Stimulated activated naive B cell treated with anti-CD40 and anti-IgM and Interleukin-4, amounts not matched to agents 10 μg/mL and 1 μg/mL and 100 μg/mL, for 72 hours (primary cell): ENCODE results near the gene STYK1.

ENCODE experiments used
- ATAC-seq, 2 donors: fragments of 150-1000 bp; cut with Tn5 transposase; replicated peaks; 2 replicates each; pipeline ENCODE4 v1.10.0; 2021; ENCODE audit warnings: moderate library complexity in 1 of 2
- DNase-seq: peaks from one replicate; pipeline ENCODE4 v3.0.0; 2021
- H3K27ac Mint-ChIP-seq: one replicate; pipeline ENCODE4 v1.8.0; 2022; ENCODE audit warnings: mild to moderate bottlenecking, mixed read lengths
- H3K27me3 Mint-ChIP-seq, 2 donors: one replicate each; pipeline ENCODE4 v1.8.0; 2022; ENCODE audit warnings: mixed read lengths in 2 of 2
- H3K36me3 Mint-ChIP-seq, 2 donors: one replicate each; pipeline ENCODE4 v1.8.0; 2022; ENCODE audit warnings: mixed read lengths in 2 of 2, mild to moderate bottlenecking in 1 of 2
- H3K4me1 Mint-ChIP-seq, 2 donors: one replicate each; pipeline ENCODE4 v1.8.0; 2022; ENCODE audit warnings: mixed read lengths in 2 of 2, mild to moderate bottlenecking in 1 of 2
- H3K4me3 Mint-ChIP-seq, 2 donors: one replicate each; pipeline ENCODE4 v1.8.0; 2022; ENCODE audit warnings: mild to moderate bottlenecking in 2 of 2, mixed read lengths in 2 of 2, moderate library complexity in 1 of 2
- H3K9me3 Mint-ChIP-seq, 2 donors: one replicate each; pipeline ENCODE4 v1.8.0; 2022; ENCODE audit warnings: mixed read lengths in 2 of 2, mild to moderate bottlenecking in 1 of 2

Gene STYK1

DNA sequence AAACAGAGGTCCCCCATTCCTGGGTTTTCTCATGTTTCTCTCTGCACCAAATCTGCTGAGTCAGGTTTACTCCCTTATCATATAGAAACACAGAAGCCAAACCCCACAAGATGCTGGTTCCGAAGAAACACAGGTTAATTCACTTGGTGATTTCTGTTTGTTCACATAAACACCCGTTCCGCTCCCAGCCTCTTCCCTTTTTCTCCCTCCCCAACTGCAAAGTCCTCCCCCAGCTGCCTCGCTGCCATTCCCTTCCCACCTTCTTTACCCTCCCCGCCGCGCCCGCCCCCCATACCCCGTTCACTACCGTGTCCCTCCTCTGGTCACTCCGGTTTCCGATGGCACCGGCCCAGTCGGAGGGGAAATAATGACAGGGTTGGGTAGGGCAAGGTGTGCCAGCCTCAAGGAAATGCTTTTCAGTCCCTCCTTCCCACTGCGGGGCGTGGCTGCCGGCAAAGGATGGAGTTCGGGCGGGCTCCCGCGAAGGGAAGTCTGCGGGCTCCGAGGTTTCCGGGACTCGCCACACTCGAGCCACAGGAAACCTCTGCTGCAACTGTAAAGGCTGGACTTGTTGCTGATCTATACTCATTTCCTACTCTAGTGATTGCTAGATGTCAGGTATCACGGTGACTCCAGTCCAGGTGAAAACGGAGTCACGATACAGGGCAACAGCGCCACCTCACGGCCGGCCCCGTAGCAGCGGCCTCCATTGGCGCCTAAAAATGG, at the start of gene STYK1:
Gene STYK1 (minus strand): TSS at position 394 of the 726 bp plus-strand sequence. CDS start 39,434 bp downstream, outside the sequence.
- peak; percentile 38 for DNase-seq
- H3K4me3 Mint-ChIP-seq: peak within 1 kb of the TSS; percentile 80 to 81
- no peaks in the 10 kb centered on the region for H3K9me3 Mint-ChIP-seq
- H3K36me3 Mint-ChIP-seq: no peaks in the 10 kb centered on the region
- peaks cover 14 to 35% of the 10 kb centered on the region in 2 donors for H3K4me1 Mint-ChIP-seq
- ATAC-seq: peak; percentile 81 to 83
- H3K27ac Mint-ChIP-seq: peak within 1 kb of the TSS; percentile 67
- peaks cover 26% of the 10 kb centered on the region in 2 donors for H3K27me3 Mint-ChIP-seq

- Mint-ChIP-seq H3K9me3 (no peaks in the 10 kb centered on the region), H3K27ac (peak within 1 kb of the TSS; percentile 93), H3K4me3 (peak within 1 kb of the TSS; percentile 93 to 96), H3K4me1 (peaks cover 17 to 40% of the 10 kb centered on the region in 2 donors), H3K27me3 (no peaks in the 10 kb centered on the region), H3K36me3 (peaks cover 3 to 11% of the 10 kb centered on the region in 2 donors)
- ATAC-seq (peak; percentile 60 to 61), DNase-seq (peak; percentile 59)
These were observed 49.3 kb upstream of the STYK1 start, which contains the start of gene YBX3 for GRCh38 chr12:10722905-10723746. Gene YBX3 (minus strand): TSS chr12:10723323. CDS start chr12:10723111, 212 bp downstream.

DNA sequence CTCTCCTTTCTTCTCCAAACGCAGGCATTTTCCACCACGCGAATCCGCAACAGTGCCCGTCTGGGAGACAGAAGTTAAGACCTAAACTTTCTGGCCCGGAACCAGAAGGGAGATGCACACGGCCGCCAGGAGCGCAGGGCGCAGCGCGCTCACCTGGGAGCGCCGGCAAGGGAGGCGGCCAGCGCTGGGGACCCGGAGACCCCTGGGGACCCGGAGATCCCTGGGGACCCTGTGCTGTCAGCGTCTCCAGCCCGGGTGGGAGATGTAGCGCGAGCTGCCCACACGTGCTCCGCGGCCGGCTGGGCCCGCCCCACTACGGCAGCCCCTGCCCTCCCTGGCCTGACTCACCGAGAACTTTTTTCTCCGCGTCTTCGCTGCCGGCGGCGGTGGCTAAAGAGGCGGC, 48.7 kb upstream of the STYK1 start:
- ATAC-seq: peak; percentile 70 to 75
- H3K27me3 Mint-ChIP-seq: no peaks in the 10 kb centered on the region
- peaks cover 3 to 13% of the 10 kb centered on the region in 2 donors for H3K36me3 Mint-ChIP-seq
- H3K4me1 Mint-ChIP-seq: peaks cover 19 to 42% of the 10 kb centered on the region in 2 donors
- H3K27ac Mint-ChIP-seq: peak overlapping the region; percentile 93
- DNase-seq: peak; percentile 58
- H3K4me3 Mint-ChIP-seq: peak overlapping the region; percentile 93 to 96
- H3K9me3 Mint-ChIP-seq: no peaks in the 10 kb centered on the region

- Mint-ChIP-seq H3K27me3 (no peaks in the 10 kb centered on the region), H3K4me1 (peaks cover 19 to 46% of the 10 kb centered on the region in 2 donors), H3K4me3 (peak overlapping the region; percentile 93 to 96), H3K27ac (peak overlapping the region; percentile 93), H3K9me3 (no peaks in the 10 kb centered on the region), H3K36me3 (peaks cover 3 to 13% of the 10 kb centered on the region in 2 donors)
- ATAC-seq (peak; percentile 53 to 65), DNase-seq (peak; percentile 61)
These were observed 48.0 kb upstream of the STYK1 start for GRCh38 chr12:10721651-10722501.

GRCh38 chr12:10720974-10721650, 47.3 kb upstream of the STYK1 start:
- Mint-ChIP-seq H3K4me3 (peak overlapping the region; percentile 93 to 96), H3K27me3 (no peaks in the 10 kb centered on the region), H3K9me3 (no peaks in the 10 kb centered on the region), H3K27ac (no peak overlapping the region), H3K4me1 (peaks cover 21 to 52% of the 10 kb centered on the region in 2 donors), H3K36me3 (peaks cover 3 to 20% of the 10 kb centered on the region in 2 donors)
- DNase-seq (no peak), ATAC-seq (no peak)

DNA sequence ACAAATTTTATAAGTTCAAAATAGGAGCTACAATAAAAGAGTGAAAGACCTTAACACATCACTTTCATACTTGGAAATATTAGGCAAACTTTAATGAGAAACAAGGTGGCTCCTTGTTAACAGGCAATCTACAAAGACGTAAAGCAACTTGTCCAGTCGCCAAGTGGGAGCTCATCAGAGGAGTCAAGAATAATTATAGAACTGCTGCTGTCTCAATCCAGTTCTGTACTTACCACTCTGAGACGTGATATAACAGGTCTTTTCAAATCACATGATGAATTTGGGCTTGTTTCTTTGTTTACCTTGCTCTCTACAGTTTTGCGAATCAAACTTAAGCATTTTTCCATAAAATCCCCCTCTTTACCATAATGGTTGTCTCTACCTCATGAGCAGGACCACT, 45.6 kb upstream of the STYK1 start:
- no peaks in the 10 kb centered on the region for H3K9me3 Mint-ChIP-seq
- ATAC-seq (no peak), DNase-seq (no peak)
- peaks cover 9 to 28% of the 10 kb centered on the region in 2 donors for H3K36me3 Mint-ChIP-seq
- no peak overlapping the region for H3K27ac Mint-ChIP-seq
- H3K4me1 Mint-ChIP-seq: peaks cover 21 to 52% of the 10 kb centered on the region in 2 donors
- H3K4me3 Mint-ChIP-seq: no peak overlapping the region
- no peaks in the 10 kb centered on the region for H3K27me3 Mint-ChIP-seq

DNA sequence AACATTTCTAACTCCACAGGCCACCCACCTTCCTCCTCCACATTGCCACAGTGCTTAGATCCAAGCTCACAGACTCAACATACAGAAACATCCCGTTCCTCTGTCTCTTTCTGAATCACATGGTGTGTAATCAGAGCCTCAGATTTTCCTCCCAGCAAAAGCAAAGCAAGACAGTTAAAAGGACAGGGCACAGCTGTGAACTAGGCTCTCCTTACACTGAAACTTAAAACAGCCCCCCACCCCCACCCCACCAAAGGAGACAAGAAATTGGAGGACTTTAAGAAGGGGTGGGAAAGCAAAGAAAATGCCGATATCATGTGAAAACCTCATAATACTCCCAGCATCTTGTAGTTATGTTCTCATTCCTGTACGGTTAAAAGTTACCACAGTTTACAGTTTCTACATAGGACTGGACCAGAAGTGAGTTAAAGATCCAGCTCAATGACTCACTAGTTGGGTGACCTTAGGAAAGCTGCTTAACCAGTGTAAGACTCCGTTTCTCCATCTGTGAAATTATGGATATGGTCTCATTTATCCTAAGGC, 44.5 kb upstream of the STYK1 start:
- no peaks in the 10 kb centered on the region for H3K9me3 Mint-ChIP-seq
- no peak for DNase-seq
- peaks cover 11 to 28% of the 10 kb centered on the region in 2 donors for H3K36me3 Mint-ChIP-seq
- peaks cover 21 to 42% of the 10 kb centered on the region in 2 donors for H3K4me1 Mint-ChIP-seq
- H3K27me3 Mint-ChIP-seq: no peaks in the 10 kb centered on the region
- H3K27ac Mint-ChIP-seq: peak overlapping the region; percentile 10
- no peak overlapping the region for H3K4me3 Mint-ChIP-seq
- no peak for ATAC-seq

DNA sequence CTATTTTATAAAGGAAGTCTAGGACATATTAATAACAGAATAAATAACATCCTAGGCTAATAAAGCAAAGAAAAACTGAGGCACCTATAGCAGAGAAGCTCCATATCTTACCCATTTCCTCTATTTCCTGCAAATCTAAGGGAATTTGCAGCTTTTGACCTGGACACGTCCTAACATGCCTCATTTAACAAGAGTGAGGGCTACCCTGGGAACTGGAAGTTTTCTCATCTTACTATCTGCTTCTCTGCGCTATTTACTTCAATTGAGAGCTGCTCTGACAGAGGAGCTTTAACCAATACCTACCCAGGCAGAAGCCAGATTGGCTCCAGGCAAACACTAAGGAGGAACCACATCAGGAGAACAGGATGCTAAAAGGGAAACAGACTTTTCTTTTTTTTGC, 43.6 kb upstream of the STYK1 start:
- H3K4me1 Mint-ChIP-seq: peaks cover 21 to 40% of the 10 kb centered on the region in 2 donors

GRCh38 chr12:10716704-10717315, 43.0 kb upstream of the STYK1 start:
- Mint-ChIP-seq H3K4me3 (no peak overlapping the region), H3K36me3 (peaks cover 12 to 33% of the 10 kb centered on the region in 2 donors), H3K27ac (no peak overlapping the region), H3K27me3 (no peaks in the 10 kb centered on the region), H3K9me3 (no peaks in the 10 kb centered on the region), H3K4me1 (peaks cover 19 to 36% of the 10 kb centered on the region in 2 donors)
- ATAC-seq: no peak
- no peak for DNase-seq

More for the DNA sequence above, 43.6 kb upstream of the STYK1 start:
- H3K36me3 Mint-ChIP-seq: peaks cover 15 to 34% of the 10 kb centered on the region in 2 donors
- no peak overlapping the region for H3K27ac Mint-ChIP-seq
- ATAC-seq (no peak), DNase-seq (no peak)
- H3K9me3 Mint-ChIP-seq: no peaks in the 10 kb centered on the region
- no peaks in the 10 kb centered on the region for H3K27me3 Mint-ChIP-seq
- H3K4me3 Mint-ChIP-seq: no peak overlapping the region

- Mint-ChIP-seq H3K4me1 (peaks cover 16 to 36% of the 10 kb centered on the region in 2 donors), H3K4me3 (no peak overlapping the region), H3K27me3 (no peaks in the 10 kb centered on the region), H3K36me3 (peaks cover 12 to 33% of the 10 kb centered on the region in 2 donors), H3K9me3 (no peaks in the 10 kb centered on the region), H3K27ac (no peak overlapping the region)
- DNase-seq: no peak
- ATAC-seq: no peak
These were observed 42.4 kb upstream of the STYK1 start for GRCh38 chr12:10716277-10716676.

GRCh38 chr12:10715491-10715890, 41.6 kb upstream of the STYK1 start:
- Mint-ChIP-seq H3K36me3 (peaks cover 12 to 35% of the 10 kb centered on the region in 2 donors), H3K4me3 (no peak overlapping the region)

GRCh38 chr12:10709808-10710207, 36.0 kb upstream of the STYK1 start:
- Mint-ChIP-seq H3K36me3 (peaks cover 34 to 42% of the 10 kb centered on the region in 2 donors), H3K27me3 (no peaks in the 10 kb centered on the region), H3K9me3 (no peaks in the 10 kb centered on the region), H3K27ac (no peak overlapping the region), H3K4me3 (no peak overlapping the region), H3K4me1 (peaks cover 18 to 28% of the 10 kb centered on the region in 2 donors)
- ATAC-seq (no peak), DNase-seq (no peak)

More at GRCh38 chr12:10715491-10715890, 41.6 kb upstream of the STYK1 start:
- no peaks in the 10 kb centered on the region for H3K9me3 Mint-ChIP-seq
- ATAC-seq (no peak), DNase-seq (no peak)
- peaks cover 10 to 31% of the 10 kb centered on the region in 2 donors for H3K4me1 Mint-ChIP-seq
- peak overlapping the region; percentile 44 for H3K27ac Mint-ChIP-seq
- H3K27me3 Mint-ChIP-seq: no peaks in the 10 kb centered on the region

DNA sequence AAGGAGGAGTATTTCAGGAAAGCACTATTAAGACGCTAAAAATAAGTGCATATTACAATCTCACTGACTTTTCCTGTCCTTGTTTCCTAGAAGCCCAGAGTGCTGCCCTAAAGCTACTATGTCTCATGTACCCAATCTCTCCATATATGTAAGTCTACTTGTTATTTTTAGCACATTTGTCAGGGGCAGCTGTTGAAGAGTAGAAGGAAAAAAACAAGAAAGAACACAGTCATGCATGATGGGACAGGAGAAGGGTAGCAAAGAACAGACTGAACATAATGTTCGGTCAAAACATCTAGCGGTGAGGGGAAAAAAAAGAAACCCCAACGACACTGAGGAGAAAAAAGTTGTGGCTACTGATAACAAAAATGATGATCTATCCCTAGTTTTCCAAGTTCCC, 35.0 kb upstream of the STYK1 start:
- H3K36me3 Mint-ChIP-seq: peaks cover 37 to 46% of the 10 kb centered on the region in 2 donors
- H3K27ac Mint-ChIP-seq: peak overlapping the region; percentile 28
- no peak overlapping the region for H3K4me3 Mint-ChIP-seq

More for the DNA sequence above, 35.0 kb upstream of the STYK1 start:
- DNase-seq (no peak), ATAC-seq (peak in 1 of 2 donors; percentile 39)
- peaks cover 18 to 28% of the 10 kb centered on the region in 2 donors for H3K4me1 Mint-ChIP-seq
- H3K9me3 Mint-ChIP-seq: no peaks in the 10 kb centered on the region
- no peaks in the 10 kb centered on the region for H3K27me3 Mint-ChIP-seq
